Heart left ventricle (tissue), 16 donors: ENCODE results near the gene DYNC2H1. TPM values are rescaled to one million over a fixed set of nuclear protein-coding genes. Genes with fewer than 3 reads are reported as not detected.

Source experiments
- ATAC-seq, 4 donors: fragments of 200-7000 bp; cut with Tn5 transposase; one replicate each; pipeline ENCODE4 v1.9.1; 2020 to 2022; ENCODE audit warnings: moderate library complexity in 4 of 4, mild to moderate bottlenecking in 3 of 4, moderate number of reproducible peaks in 1 of 4
- DNase-seq, 5 donors: peaks; one replicate each; pipeline ENCODE4 v3.0.0-alpha.2; 2020
- H3K27ac ChIP-seq, 12 donors: fragments of 200-600 bp; sonication (generic) in 4 of 12; one replicate each; pipeline versions ENCODE4 v1.5.0 to v1.8.0; 2016 to 2022; ENCODE audit warnings: mild to moderate bottlenecking in 2 of 12
- H3K27me3 ChIP-seq, 9 donors: fragments of 200-600 bp; sonication (generic) in 2 of 9; one replicate each; pipeline versions ENCODE4 v1.5.1 to v1.8.0; 2016 to 2022; ENCODE audit warnings: mild to moderate bottlenecking in 3 of 9
- H3K36me3 ChIP-seq, 9 donors: fragments of 200-600 bp; sonication (generic) in 2 of 9; one replicate each; pipeline versions ENCODE4 v1.5.0 to v1.8.0; 2018 to 2022; ENCODE audit warnings: mild to moderate bottlenecking in 2 of 9
- H3K4me1 ChIP-seq, 12 donors: fragments of 200-600 bp; sonication (generic) in 4 of 12; one replicate each; pipeline versions ENCODE4 v1.5.0 to v1.8.0; 2016 to 2022; ENCODE audit warnings: mild to moderate bottlenecking in 3 of 12
- H3K4me3 ChIP-seq, 12 donors: fragments of 200-600 bp; sonication (generic) in 4 of 12; one replicate each; pipeline versions ENCODE4 v1.5.0 to v1.8.0; 2017 to 2022; ENCODE audit warnings: mild to moderate bottlenecking in 9 of 12, moderate library complexity in 4 of 12
- H3K9me3 ChIP-seq, 12 donors: fragments of 200-600 bp; sonication (generic) in 4 of 12; one replicate each; pipeline versions ENCODE4 v1.5.0 to v1.8.0; 2016 to 2022; ENCODE audit warnings: mild to moderate bottlenecking in 1 of 12
- POLR2A ChIP-seq, 2 donors: fragments of 450-650 bp; IDR thresholded peaks; one replicate each; pipeline ENCODE4 v1.6.1; 2017; ENCODE audit warnings: antibody characterized with exemption in 2 of 2, mild to moderate bottlenecking in 2 of 2, moderate library complexity in 2 of 2
- WGBS, 4 donors: extraction: QIAGEN DNeasy Blood & Tissue Kit in 2 of 4; methylation state at CpG; one replicate each; pipeline versions ENCODE4 v1.1.5 to v1.1.7; 2013 to 2018; 5-methylcytosine and 5-hydroxymethylcytosine counted together
- intact Hi-C, 10 donors: fragments of 100-400 bp; cut with DNase I; formaldehyde crosslinking; loops; one replicate each; pipeline versions ENCODE4 v1.11.1 to v1.14.2; 2022
- polyA plus RNA-seq, 2 donors: library from polyadenylated mRNA; stranded (reverse); fragments of 200-250 nt; gene quantifications; one replicate each; pipeline ENCODE4 v1.2.3, GENCODE V29; 2013
- total RNA-seq, 9 donors: library from RNA; depleted of rRNA in 2 of 9; stranded (reverse); fragments of >200 nt in 2 of 9; fragmentation: NEBNext Ultra II Directional in 3 of 9; extraction: Animal tissue kit (Norgen Biotek cat#: 25700) in 3 of 9; gene quantifications; one replicate each; pipeline versions ENCODE4 v1.1.0 to v1.2.4, GENCODE V29; 2016 to 2023
- TF ChIP-seq, protein P1 (sequence below), 12 donors: fragments of 200-600 bp; sonication (generic) in 4 of 12; IDR thresholded peaks; one replicate each; pipeline versions ENCODE4 v1.5.0 to v1.8.0; 2018 to 2022; ENCODE audit warnings: antibody characterized with exemption in 12 of 12, mild to moderate bottlenecking in 5 of 12
- donor health status: ischemic (EF 13 %, LVEDD 7.1; RV severe dilation, severe dysfunction).
- donor health status: healthy with polysubstance abuse.
- donor health status: DM: no; HTN: yes; CAD: no.
- donor health status: DM: no; HTN: no; CAD: no.
- donor health status: ischemic (EF 25% LVEDD 6.9; RV normal size, moderate dysfunction).
- donor health status: ischemic (EF 25% LVEDD 5.7; RV mildly dilated, moderate dysfunction).
- donor health status: healthy.
- donor health status: DM: yes; HTN: yes; CAD: no.
- donor health status: ischemic (EF 35%, LVEDD 5.7; RV mildly dilated, moderate dysfunction).
- donor health status: nonischemic (EF 11% LVEDD 7.7; RV severe dilation, severe dysfunction).
- donor health status: DM: yes; HTN: yes; CAD: no.
- donor health status: PGD.
- donor health status: ischemic (EF 29% LVEDD 5.4; RV normal size, mild dysfunction).
- donor health status: nonischemic (EF 23%, LVEDD 6.1; RV moderate dilation, normal function).

Gene DYNC2H1
- total and polyA plus RNA-seq, 11 donors: 2.3 to 7.2 (median 3.7) TPM

DNA sequence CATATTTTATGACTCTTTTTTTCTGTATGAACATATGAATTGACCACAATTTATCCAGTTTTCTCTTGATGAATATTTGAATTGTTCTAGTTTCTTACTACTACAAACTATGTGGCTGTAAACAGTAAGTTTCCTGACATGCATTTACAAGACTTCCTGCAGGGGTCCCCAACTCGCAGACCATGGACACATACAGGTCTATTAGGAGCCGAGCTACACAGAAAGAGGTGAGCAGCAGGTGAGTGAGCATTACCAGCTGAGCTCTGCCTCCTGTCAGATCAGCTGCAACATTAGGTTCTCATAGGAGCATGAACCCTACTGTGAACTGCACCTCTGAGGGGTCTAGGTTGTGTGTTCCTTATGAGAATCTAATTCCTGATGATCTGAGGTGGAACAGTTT, 379.4 kb downstream of the DYNC2H1 start:
- ATAC-seq: no peak
- Histone ChIP-seq H3K27me3 (no peaks in the 10 kb centered on the region), H3K9me3 (no peaks in the 10 kb centered on the region), H3K36me3 (no peaks in the 10 kb centered on the region), H3K4me1 (no peaks in the 10 kb centered on the region), H3K4me3 (no peak overlapping the region), H3K27ac (no peak overlapping the region)
- 87 to 91% (median 89%) methylated on average over 2 of the region's 2 CpGs for WGBS, 4 donors
- TF ChIP-seq POLR2A (IDR thresholded peaks at IDR 0.05): no peak
- TF ChIP-seq, protein P1, sequence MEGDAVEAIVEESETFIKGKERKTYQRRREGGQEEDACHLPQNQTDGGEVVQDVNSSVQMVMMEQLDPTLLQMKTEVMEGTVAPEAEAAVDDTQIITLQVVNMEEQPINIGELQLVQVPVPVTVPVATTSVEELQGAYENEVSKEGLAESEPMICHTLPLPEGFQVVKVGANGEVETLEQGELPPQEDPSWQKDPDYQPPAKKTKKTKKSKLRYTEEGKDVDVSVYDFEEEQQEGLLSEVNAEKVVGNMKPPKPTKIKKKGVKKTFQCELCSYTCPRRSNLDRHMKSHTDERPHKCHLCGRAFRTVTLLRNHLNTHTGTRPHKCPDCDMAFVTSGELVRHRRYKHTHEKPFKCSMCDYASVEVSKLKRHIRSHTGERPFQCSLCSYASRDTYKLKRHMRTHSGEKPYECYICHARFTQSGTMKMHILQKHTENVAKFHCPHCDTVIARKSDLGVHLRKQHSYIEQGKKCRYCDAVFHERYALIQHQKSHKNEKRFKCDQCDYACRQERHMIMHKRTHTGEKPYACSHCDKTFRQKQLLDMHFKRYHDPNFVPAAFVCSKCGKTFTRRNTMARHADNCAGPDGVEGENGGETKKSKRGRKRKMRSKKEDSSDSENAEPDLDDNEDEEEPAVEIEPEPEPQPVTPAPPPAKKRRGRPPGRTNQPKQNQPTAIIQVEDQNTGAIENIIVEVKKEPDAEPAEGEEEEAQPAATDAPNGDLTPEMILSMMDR (IDR thresholded peaks at IDR 0.05): no peak
- DNase-seq: no peak
- intact Hi-C loops: no loop called here

DNA sequence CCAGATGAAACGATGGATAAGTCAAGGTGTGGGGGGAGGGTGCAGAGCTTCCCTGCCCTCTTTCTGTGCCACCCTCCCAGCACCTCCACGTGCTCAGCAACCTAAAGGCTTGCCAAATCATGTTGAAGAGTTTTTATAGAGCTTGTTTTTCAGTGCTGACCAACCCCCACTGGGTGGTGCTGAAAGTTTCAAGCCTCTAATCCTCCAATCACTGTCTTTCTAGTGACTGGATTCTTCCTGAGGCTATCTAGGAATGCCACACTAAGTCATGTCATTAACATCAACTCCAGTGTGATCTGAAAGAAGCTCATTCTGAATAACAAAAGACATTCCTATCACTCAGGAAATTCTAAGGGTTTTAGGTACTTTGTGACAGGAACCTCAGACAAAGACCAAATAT, 382.6 kb downstream of the DYNC2H1 start:
- no peak for ATAC-seq
- no peaks in the 10 kb centered on the region for H3K9me3 ChIP-seq
- intact Hi-C loops: no loop called here
- no peak for TF ChIP-seq POLR2A (IDR thresholded peaks at IDR 0.05)
- TF ChIP-seq, protein P1 (IDR thresholded peaks at IDR 0.05): no peak
- no peak for DNase-seq
- 55 to 65% (median 62%) methylated on average over 2 of the region's 2 CpGs for WGBS, 4 donors
- H3K4me1 ChIP-seq: no peaks in the 10 kb centered on the region
- H3K36me3 ChIP-seq: no peaks in the 10 kb centered on the region
- no peak overlapping the region for H3K27ac ChIP-seq
- H3K27me3 ChIP-seq: no peaks in the 10 kb centered on the region
- H3K4me3 ChIP-seq: no peak overlapping the region

DNA sequence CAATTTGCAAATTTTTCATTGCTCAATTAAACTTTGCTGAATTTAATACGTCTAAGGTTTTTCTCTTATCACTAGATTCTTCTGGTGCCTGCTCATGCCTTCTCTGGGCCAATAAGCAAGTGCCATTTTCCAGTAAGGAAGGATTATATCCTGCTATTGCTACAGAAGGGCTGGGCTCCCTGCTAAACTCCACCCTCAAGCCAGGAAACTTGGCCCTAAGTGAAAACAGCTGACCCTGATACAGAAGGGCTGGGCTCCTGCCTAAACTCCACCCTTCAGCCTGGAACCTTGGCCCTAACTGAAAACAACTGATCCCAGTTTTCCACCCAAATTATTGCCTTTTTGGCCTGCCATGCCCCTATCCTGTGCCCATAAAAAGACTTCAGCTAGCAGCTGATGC, 385.3 kb downstream of the DYNC2H1 start:
- WGBS, 4 donors: 65 to 73% (median 71%) methylated on average over 1 of the region's 1 CpG
- H3K9me3 ChIP-seq: no peaks in the 10 kb centered on the region
- intact Hi-C loops: no loop called here
- H3K36me3 ChIP-seq: no peaks in the 10 kb centered on the region
- ATAC-seq (no peak), DNase-seq (no peak)
- H3K27me3 ChIP-seq: no peaks in the 10 kb centered on the region
- H3K27ac ChIP-seq: no peak overlapping the region
- no peak overlapping the region for H3K4me3 ChIP-seq
- H3K4me1 ChIP-seq: no peaks in the 10 kb centered on the region
- no peak for TF ChIP-seq POLR2A (IDR thresholded peaks at IDR 0.05)
- TF ChIP-seq, protein P1 (IDR thresholded peaks at IDR 0.05): no peak

DNA sequence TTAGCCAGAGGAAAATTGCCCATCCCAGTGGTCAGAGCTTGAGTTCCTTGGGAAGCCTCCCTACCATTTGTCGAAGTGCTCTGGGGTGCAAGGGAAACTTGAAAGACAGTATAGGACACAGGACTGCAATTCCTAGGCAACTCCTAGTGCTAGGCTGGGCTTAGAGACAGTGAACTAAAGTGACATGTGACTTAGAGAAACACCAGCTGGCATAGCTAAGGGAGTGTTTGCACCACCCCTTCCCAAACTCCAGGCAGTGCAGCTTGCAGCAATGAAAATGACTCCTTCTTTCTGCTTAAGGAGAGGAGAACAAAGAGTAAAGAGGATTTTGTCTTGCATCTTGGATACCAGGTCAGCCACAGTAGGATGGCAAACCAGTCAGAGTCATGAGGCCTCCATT, 388.0 kb downstream of the DYNC2H1 start:
- TF ChIP-seq POLR2A (IDR thresholded peaks at IDR 0.05): no peak
- TF ChIP-seq, protein P1 (IDR thresholded peaks at IDR 0.05): no peak
- no peaks in the 10 kb centered on the region for H3K27me3 ChIP-seq
- intact Hi-C loops: no loop called here

More for the DNA sequence above, 388.0 kb downstream of the DYNC2H1 start:
- ATAC-seq (no peak), DNase-seq (no peak)
- Histone ChIP-seq H3K36me3 (no peaks in the 10 kb centered on the region), H3K27ac (no peak overlapping the region), H3K9me3 (peaks cover 0 to 7% (median 0%) of the 10 kb centered on the region in 12 donors), H3K4me3 (no peak overlapping the region), H3K4me1 (no peaks in the 10 kb centered on the region)
- 67 to 87% (median 78%) methylated on average over 1 of the region's 1 CpG for WGBS, 4 donors
